Measurements from ENCODE around the gene RUNDC3A. TPM values are rescaled to one million over a fixed set of nuclear protein-coding genes. Genes with fewer than 3 reads are reported as not detected.
"Not testable (repeated sequence)": the region's sequence is repeated elsewhere in the genome, so short reads cannot be mapped to it uniquely, and the experiment has no call there.

The RUNDC3A gene
- total RNA-seq, 1 donor from 2014 or later, result 79.1 TPM

- no peak for DNase-seq
These were observed 11.7 kb downstream of the RUNDC3A start for GRCh38 chr17:44320066-44320465.

- DNase-seq, result no peak
These were observed 13.1 kb downstream of the RUNDC3A start for GRCh38 chr17:44321246-44322120.

- DNase-seq, result no peak
These were observed 14.0 kb downstream of the RUNDC3A start for GRCh38 chr17:44322236-44322895.

- DNase-seq, result no peak
These were observed 15.1 kb downstream of the RUNDC3A start for GRCh38 chr17:44323359-44324091.

DNA sequence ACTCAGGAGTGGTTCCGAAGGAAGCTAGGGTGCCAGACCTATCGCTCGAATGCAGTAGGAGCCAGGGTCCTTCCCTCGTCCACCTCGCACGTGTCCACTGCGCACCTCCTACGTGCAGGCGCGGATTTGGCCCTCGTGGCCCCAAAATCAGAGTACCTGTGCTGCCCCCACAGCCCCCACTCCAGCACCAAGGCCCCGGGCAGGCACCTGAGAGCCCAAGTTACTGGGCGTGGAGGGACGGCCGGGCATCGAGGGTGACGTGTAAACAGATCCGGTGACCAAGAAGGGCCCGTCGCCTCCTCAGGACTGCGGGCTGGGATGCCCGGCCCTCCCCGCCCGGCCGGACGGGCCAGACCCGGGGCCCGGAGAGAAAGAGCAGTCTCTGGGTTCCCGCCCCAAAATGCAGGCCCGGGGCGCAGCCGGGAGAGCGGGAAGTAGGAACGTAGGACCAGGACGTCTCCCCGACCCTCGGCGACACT lies 15.7 kb downstream of the RUNDC3A start:
- DNase-seq, result no peak

DNA sequence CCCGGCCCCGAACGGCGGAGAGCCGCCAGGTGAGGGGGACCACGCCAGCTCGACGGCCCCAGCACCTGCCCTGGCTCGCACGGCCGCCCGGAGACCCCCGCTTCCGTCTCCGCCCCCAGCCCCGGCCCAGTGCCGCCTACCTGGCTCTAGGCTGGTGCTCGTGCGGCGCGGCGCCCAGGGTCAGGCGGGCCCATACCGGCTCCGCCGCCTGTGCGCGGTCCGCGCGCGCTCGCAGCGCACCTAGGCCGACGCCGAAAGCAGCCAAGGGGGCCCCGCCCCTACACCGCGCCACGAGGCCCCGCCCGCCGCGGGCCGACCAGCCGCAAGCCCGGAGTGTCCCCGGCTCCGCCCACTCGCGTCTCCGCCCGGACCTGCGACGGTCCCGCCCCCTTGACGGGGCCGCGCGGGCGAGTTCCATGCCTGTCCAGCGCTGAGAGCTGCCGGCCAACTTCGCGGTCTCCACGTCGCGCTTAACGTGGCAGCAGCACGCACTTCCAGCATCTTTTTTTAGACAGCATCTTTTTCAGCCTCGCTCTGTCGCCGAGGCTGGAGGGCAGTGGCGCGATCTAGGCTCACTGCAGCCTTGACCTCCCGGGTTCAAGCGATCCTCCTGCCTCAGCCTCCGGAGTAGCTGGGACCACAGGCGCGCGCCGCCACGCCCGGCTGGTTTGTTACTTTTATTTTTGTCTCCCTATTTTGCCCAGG lies 16.3 kb downstream of the RUNDC3A start, which contains the start of gene SLC25A39:
TSS of gene SLC25A39 (minus strand) at position 253 of the 705 bp plus-strand sequence. CDS start 1,261 bp downstream, outside the sequence.
- peak; percentile 94 for DNase-seq

GRCh38 chr17:44326861-44327444 lies 18.6 kb downstream of the RUNDC3A start:
- DNase-seq, result peak; percentile 94

DNA sequence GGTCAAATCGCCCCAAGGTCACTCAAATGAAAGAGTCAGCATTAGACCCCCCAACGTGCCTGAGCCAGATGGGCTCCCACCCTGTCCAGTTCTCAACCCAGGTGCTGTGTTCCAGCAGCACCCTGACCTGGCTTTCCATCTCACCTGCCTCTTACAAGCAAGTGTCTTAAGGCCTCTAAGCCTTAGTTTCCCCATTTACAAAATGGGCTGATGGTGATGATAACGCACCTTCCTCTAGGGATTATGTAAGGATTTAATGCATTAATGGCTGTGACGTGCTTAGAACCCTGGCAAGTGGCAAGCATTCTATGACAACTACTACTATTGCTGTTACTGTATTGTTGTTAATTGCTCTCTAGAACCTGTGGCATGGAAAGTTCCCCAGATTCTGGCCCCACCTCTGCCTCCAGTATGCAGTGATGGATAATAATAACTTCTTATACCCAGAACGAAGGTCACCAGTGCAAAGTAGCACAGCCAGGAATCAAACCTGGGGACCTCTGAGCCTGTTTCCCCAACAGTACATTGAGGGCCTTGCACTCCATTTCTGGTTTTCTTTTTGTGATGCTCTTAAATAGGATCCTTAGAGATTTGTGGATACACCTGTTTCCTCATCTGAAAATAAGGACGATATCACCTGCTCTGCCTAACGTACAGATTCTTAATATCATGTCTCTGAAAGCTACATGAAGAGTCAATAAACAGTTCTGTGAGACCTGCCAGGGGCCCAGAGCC lies 19.5 kb downstream of the RUNDC3A start:
- no peak for DNase-seq

- DNase-seq, result not testable (repeated sequence)
These were observed 21.1 kb downstream of the RUNDC3A start for GRCh38 chr17:44329516-44329915.

GRCh38 chr17:44330263-44330662 lies 21.9 kb downstream of the RUNDC3A start:
- not testable (repeated sequence) for DNase-seq

DNA sequence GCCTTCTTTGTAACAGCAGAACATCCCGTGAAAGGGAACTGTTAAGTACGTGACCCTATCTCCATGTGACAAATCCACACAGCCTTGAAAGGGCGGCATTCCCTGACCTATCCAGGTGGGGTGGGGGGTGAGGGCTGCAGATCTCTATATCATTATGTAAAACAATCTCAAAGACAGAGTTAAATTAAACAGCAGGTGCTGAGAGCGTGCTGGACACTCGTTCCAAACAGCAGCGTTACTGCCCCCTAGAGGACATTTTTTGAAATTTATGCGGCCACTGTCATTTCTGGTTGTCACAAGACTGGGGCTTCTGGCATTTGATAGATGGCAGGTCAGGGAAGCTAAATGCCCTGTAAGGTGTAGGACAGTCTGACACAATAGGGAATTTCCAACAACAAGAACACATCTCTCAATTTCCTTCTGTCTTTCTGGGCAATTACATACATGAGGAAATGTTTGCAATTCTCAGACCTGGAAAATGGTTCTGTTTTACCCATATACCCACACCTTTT lies 22.9 kb downstream of the RUNDC3A start:
- peak; percentile 34 for DNase-seq

DNA sequence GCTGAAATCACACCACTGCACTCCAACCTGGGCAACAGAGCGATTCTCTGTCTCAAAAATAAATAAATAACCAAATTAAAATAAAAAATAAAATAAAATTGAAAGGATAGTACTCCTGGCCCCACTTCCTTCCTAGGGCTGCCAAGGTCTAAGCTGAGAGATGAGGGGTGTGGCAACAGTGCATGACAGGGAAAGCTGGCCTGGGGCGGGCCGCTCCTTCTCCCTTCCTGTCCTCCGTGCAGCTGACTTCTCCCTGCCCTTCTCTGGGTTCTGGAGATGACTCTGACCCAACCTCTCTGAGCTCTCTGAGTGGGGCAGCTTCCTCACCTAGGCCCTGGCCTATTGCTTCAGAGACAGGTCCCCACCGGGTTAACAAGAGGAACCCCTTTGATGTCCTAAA lies 25.0 kb downstream of the RUNDC3A start:
- DNase-seq, result no peak

GRCh38 chr17:44334315-44334714 lies 25.9 kb downstream of the RUNDC3A start:
- DNase-seq, result no peak

- DNase-seq, result no peak
These were observed 26.3 kb downstream of the RUNDC3A start for GRCh38 chr17:44334727-44335126.

GRCh38 chr17:44335564-44335963 lies 27.2 kb downstream of the RUNDC3A start:
- DNase-seq, result no peak

- no peak for DNase-seq
These were observed 27.6 kb downstream of the RUNDC3A start for GRCh38 chr17:44335968-44336367.

DNA sequence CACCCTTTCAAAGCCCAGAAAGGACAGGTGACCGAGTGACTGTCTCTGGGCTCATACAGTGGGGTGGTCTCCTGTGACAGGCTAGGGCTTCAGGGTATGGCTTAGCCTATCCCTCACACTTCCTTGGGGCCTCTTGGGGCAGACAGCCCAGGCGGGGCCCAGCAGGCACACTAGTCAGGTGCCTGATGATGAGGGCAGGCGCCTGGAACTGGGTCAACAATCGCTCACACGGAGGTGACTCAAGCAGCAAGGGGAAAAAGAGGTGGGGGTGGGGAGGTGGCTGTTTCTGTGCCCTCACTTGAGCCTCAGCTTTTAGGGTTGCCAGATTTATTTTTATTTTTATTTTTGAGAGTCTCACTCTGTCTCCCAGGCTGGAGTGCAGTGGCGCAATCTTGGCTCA lies 30.3 kb downstream of the RUNDC3A start:
- no peak for DNase-seq

GRCh38 chr17:44340553-44340952 lies 32.2 kb downstream of the RUNDC3A start:
- not testable (repeated sequence) for DNase-seq

GRCh38 chr17:44343510-44344209 lies 35.3 kb downstream of the RUNDC3A start:
- no peak for DNase-seq

GRCh38 chr17:44344939-44345453 lies 36.6 kb downstream of the RUNDC3A start, which contains the start of gene GRN:
TSS of gene GRN (plus strand) at chr17:44345302. CDS start at chr17:44349165, 3,863 bp downstream.
- peak; percentile 98 for DNase-seq
